ENCODE results near the gene FHIT.

FHIT gene

GRCh38 chr3:59856934-59857460 lies 1394.3 kb downstream of the FHIT start:
- no peak for DNase-seq (ENCODE audit: low read depth)
- TF ChIP-seq, protein P1, sequence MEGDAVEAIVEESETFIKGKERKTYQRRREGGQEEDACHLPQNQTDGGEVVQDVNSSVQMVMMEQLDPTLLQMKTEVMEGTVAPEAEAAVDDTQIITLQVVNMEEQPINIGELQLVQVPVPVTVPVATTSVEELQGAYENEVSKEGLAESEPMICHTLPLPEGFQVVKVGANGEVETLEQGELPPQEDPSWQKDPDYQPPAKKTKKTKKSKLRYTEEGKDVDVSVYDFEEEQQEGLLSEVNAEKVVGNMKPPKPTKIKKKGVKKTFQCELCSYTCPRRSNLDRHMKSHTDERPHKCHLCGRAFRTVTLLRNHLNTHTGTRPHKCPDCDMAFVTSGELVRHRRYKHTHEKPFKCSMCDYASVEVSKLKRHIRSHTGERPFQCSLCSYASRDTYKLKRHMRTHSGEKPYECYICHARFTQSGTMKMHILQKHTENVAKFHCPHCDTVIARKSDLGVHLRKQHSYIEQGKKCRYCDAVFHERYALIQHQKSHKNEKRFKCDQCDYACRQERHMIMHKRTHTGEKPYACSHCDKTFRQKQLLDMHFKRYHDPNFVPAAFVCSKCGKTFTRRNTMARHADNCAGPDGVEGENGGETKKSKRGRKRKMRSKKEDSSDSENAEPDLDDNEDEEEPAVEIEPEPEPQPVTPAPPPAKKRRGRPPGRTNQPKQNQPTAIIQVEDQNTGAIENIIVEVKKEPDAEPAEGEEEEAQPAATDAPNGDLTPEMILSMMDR (conservative IDR thresholded peaks at IDR 0.05; ENCODE audit: low read depth, low read length): no peak

GRCh38 chr3:59854061-59854709 lies 1397.1 kb downstream of the FHIT start:
- no peak overlapping the region for H3K4me3 ChIP-seq (ENCODE audit: low read depth, low read length)
- DNase-seq (ENCODE audit: low read depth): no peak
- TF ChIP-seq, protein P1 (conservative IDR thresholded peaks at IDR 0.05; ENCODE audit: low read depth, low read length): no peak

More at GRCh38 chr3:59856934-59857460, 1394.3 kb downstream of the FHIT start:
- H3K4me3 ChIP-seq (ENCODE audit: low read depth, low read length): no peak overlapping the region

- no peak for DNase-seq (ENCODE audit: low read depth)
- no peak overlapping the region for H3K4me3 ChIP-seq (ENCODE audit: low read depth, low read length)
- TF ChIP-seq, protein P1 (conservative IDR thresholded peaks at IDR 0.05; ENCODE audit: low read depth, low read length): no peak
These were observed 1400.8 kb downstream of the FHIT start for GRCh38 chr3:59850417-59850816.

DNA sequence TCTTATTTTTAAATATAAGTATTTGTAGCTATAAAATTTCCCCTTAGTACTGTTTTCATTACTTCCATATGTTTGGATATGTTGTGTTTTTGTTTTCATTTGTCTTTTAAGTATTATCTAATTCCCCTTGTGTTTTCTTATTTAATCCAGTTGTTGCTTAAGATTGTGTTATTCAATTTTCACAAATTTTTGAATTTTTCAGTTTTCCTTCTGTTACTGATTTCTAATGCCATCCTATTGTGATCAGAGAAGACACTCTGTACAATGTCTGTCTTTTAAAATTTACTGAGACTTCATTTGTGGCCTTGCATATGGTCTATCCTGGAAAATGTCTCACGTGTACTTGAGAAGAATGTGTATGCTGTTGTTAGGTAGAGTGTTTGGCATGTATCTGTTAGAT lies 1405.9 kb downstream of the FHIT start:
- TF ChIP-seq, protein P1 (conservative IDR thresholded peaks at IDR 0.05; ENCODE audit: low read depth, low read length): no peak
- no peak for DNase-seq (ENCODE audit: low read depth)
- H3K4me3 ChIP-seq (ENCODE audit: low read depth, low read length): no peak overlapping the region

DNA sequence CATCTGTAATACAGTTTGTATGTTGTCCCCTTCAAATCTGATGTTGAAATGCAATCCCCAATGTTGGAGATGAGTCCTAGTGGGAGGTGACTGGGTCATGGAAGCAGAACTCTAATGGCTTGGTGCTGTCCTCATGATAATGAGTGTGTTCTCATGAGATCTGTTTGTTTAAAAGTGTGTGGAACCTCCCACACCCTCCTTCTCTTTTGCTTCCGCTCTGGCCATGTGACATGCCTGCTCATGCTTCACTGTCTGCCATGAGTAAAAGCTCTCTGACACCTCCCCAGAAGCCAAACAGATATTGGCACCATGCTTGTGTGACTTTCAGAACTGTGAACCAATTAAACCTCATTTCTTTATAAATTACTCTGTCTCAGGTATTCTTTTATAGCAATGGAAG lies 1407.4 kb downstream of the FHIT start:
- H3K4me3 ChIP-seq (ENCODE audit: low read depth, low read length): no peak overlapping the region
- no peak for DNase-seq (ENCODE audit: low read depth)
- TF ChIP-seq, protein P1 (conservative IDR thresholded peaks at IDR 0.05; ENCODE audit: low read depth, low read length): no peak

GRCh38 chr3:59839810-59840515 lies 1411.3 kb downstream of the FHIT start:
- no peak for DNase-seq (ENCODE audit: low read depth)
- TF ChIP-seq, protein P1 (conservative IDR thresholded peaks at IDR 0.05; ENCODE audit: low read depth, low read length): no peak
- H3K4me3 ChIP-seq (ENCODE audit: low read depth, low read length): no peak overlapping the region
